ENCODE results near the gene NOTCH2.

- TF ChIP-seq CTCF (conservative IDR thresholded peaks at IDR 0.05) (no peak), EZH2 (IDR thresholded peaks at IDR 0.05; ENCODE audit: low read depth) (no peak)
Observed at GRCh38 chr1:119887427-119887826, 182.0 kb downstream of the NOTCH2 start.

Data from PC-9 (cell line).